GM12878 (cell line): ENCODE results near the gene TNS4. TPM values are rescaled to one million over a fixed set of nuclear protein-coding genes. Genes with fewer than 3 reads are reported as not detected.

ENCODE experiments used
- ATAC-seq: fragments of 200-7000 bp; cut with Tn5 transposase; 3 replicates; pipeline ENCODE4 v1.9.1; 2020; ENCODE audit warnings: mild to moderate bottlenecking, moderate library complexity
- BruUV-seq: library from RNA; stranded (reverse); fragments of 400-500 nt; replicated peaks from 2 replicates; lab custom pipeline; 2021; lab: Mats Ljungman, UMichigan
- CTCF ChIA-PET: fragments of 300-600 bp; sonication (Branson Sonifier 250); formaldehyde crosslinking; extraction: SDS; loops from one replicate; lab custom pipeline; 2021; ENCODE audit warnings: inconsistent platforms; lab: Yijun Ruan, JAX
- POLR2A ChIA-PET: fragments of 350-600 bp; formaldehyde crosslinking; extraction: SDS; loops from one replicate; lab custom pipeline; 2021; ENCODE audit warnings: inconsistent platforms; lab: Charles Lee
- RAD21 ChIA-PET: fragments of 300-600 bp; sonication (Branson Sonifier 250); formaldehyde crosslinking; loops from one replicate; lab custom pipeline; 2023; ENCODE audit warnings: antibody characterized with exemption; ENCODE audit not compliant: unreplicated experiment; lab: Charles Lee
- SMC1A ChIA-PET: fragments of 300-600 bp; sonication (Branson Sonifier 250); formaldehyde crosslinking; loops from one replicate; lab custom pipeline; 2023; ENCODE audit not compliant: unreplicated experiment, uncharacterized antibody; lab: Charles Lee
- DNase-seq: peaks from one replicate; pipeline ENCODE4 v3.0.0-alpha.2; 2011; ENCODE audit warnings: low read depth, low spot score
- FAIRE-seq: peaks from 3 replicates; lab custom pipeline; 2011; peaks lifted over from hg19 to GRCh38; lab: Jason Lieb, UNC
- H2AFZ ChIP-seq: 2 replicates; pipeline ENCODE4 v1.6.0; 2011; ENCODE audit warnings: low read depth, low read length, control low read depth; ENCODE audit not compliant: control insufficient read depth
- H3K27ac ChIP-seq: 2 replicates; pipeline ENCODE4 v1.5.1; 2011; ENCODE audit warnings: control low read depth; ENCODE audit not compliant: control insufficient read depth, insufficient read depth
- H3K27me3 ChIP-seq, 2 experiments: replicated peaks in 1 of 2; 2 replicates each; pipeline versions ENCODE4 v1.6.0 to v1.6.1; 2011; ENCODE audit warnings: low read length in 1 of 2; ENCODE audit not compliant: control insufficient read depth in 2 of 2, insufficient read depth in 2 of 2
- H3K36me3 ChIP-seq, 2 experiments: 2 replicates each; pipeline ENCODE4 v1.5.1; 2011; ENCODE audit warnings: low read length in 1 of 2; ENCODE audit not compliant: control insufficient read depth in 2 of 2, insufficient read depth in 2 of 2
- H3K4me1 ChIP-seq: 2 replicates; pipeline ENCODE4 v1.6.1; 2011; ENCODE audit warnings: mild to moderate bottlenecking, low read length, moderate library complexity, mixed read lengths; ENCODE audit not compliant: control insufficient read depth, insufficient read depth
- H3K4me2 ChIP-seq: 2 replicates; pipeline ENCODE4 v1.6.0; 2011; ENCODE audit warnings: control low read depth; ENCODE audit not compliant: control insufficient read depth, insufficient read depth
- H3K4me3 ChIP-seq: fragments of 200-600 bp; sonication (generic); 2 replicates; pipeline ENCODE4 v1.5.1; 2016
- H3K79me2 ChIP-seq: 2 replicates; pipeline ENCODE4 v1.6.0; 2011; ENCODE audit warnings: low read length; ENCODE audit not compliant: control insufficient read depth, insufficient read depth
- H3K9ac ChIP-seq: 2 replicates; pipeline ENCODE4 v1.8.0; 2011; ENCODE audit warnings: low read length, control low read depth, mixed read lengths; ENCODE audit not compliant: control insufficient read depth, insufficient read depth
- H3K9me3 ChIP-seq: replicated peaks from 3 replicates; pipeline ENCODE4 v1.5.1; 2011; ENCODE audit warnings: mild to moderate bottlenecking, low read length; ENCODE audit not compliant: control insufficient read depth, insufficient read depth
- H4K20me1 ChIP-seq: 2 replicates; pipeline ENCODE4 v1.6.0; 2011; ENCODE audit not compliant: control insufficient read depth, insufficient read depth
- ATF7 ChIP-seq: fragments of 450-650 bp; IDR thresholded peaks from 2 replicates; pipeline ENCODE4 v1.6.1; 2016; ENCODE audit warnings: low read depth, mild to moderate bottlenecking
- CEBPB ChIP-seq, 2 experiments: fragments of 150-350 bp in 1 of 2; IDR thresholded peaks; 2 replicates each; pipeline ENCODE4 v1.6.1; 2012 to 2014; ENCODE audit warnings: low read depth in 2 of 2, low read length in 2 of 2, borderline replicate concordance in 1 of 2, inconsistent platforms in 1 of 2
- E2F8 ChIP-seq: fragments of 450-650 bp; IDR thresholded peaks from 2 replicates; pipeline ENCODE4 v1.6.1; 2018; ENCODE audit warnings: mild to moderate bottlenecking, low read depth, moderate library complexity; ENCODE audit not compliant: partially characterized antibody
- E4F1 ChIP-seq: fragments of 450-650 bp; IDR thresholded peaks from 2 replicates; pipeline ENCODE4 v1.6.1; 2018; ENCODE audit warnings: borderline replicate concordance, mild to moderate bottlenecking; ENCODE audit not compliant: partially characterized antibody
- EGR1 ChIP-seq, 2 experiments: IDR thresholded peaks; 1 replicate in 1 of 2; 2 replicates in 1 of 2; pipeline ENCODE4 v1.6.1; 2011 to 2012; ENCODE audit warnings: low read depth in 2 of 2, low read length in 2 of 2, borderline replicate concordance in 1 of 2, mild to moderate bottlenecking in 1 of 2, moderate library complexity in 1 of 2
- EZH2 ChIP-seq: IDR thresholded peaks from 2 replicates; pipeline ENCODE4 v1.6.1; 2012; ENCODE audit warnings: low read depth, mild to moderate bottlenecking, control low read depth, inconsistent platforms, low read length, borderline replicate concordance; ENCODE audit not compliant: control insufficient read depth
- GABPA ChIP-seq: IDR thresholded peaks from 2 replicates; pipeline ENCODE4 v1.6.1; 2014; ENCODE audit warnings: antibody characterized with exemption, low read depth, mild to moderate bottlenecking, inconsistent platforms
- JUND ChIP-seq: IDR thresholded peaks from 2 replicates; pipeline ENCODE4 v1.6.1; 2012; ENCODE audit warnings: low read depth, mild to moderate bottlenecking, low read length, improper control_type of control experiment, moderate library complexity
- MAX ChIP-seq: IDR thresholded peaks from 2 replicates; pipeline ENCODE4 v1.6.1; 2012; ENCODE audit warnings: low read depth, low read length, improper control_type of control experiment
- MTA2 ChIP-seq: fragments of 450-650 bp; IDR thresholded peaks from 2 replicates; pipeline ENCODE4 v1.6.1; 2016; ENCODE audit warnings: low read depth, mild to moderate bottlenecking, moderate library complexity
- MXI1 ChIP-seq: fragments of 150-350 bp; IDR thresholded peaks from 2 replicates; pipeline ENCODE4 v1.6.1; 2011; ENCODE audit warnings: low read depth, mild to moderate bottlenecking, inconsistent platforms, low read length, improper control_type of control experiment
- MYC ChIP-seq: IDR thresholded peaks from 2 replicates; pipeline ENCODE4 v1.6.1; 2011; ENCODE audit warnings: mild to moderate bottlenecking, low read length, moderate library complexity, inconsistent platforms; ENCODE audit not compliant: insufficient read depth, insufficient replicate concordance, insufficient read length, severe bottlenecking
- NBN ChIP-seq: fragments of 450-650 bp; IDR thresholded peaks from 2 replicates; pipeline ENCODE4 v1.6.1; 2016
- SREBF2 ChIP-seq: IDR thresholded peaks from 2 replicates; pipeline ENCODE4 v1.6.1; 2012; ENCODE audit warnings: mild to moderate bottlenecking, low read length
- SUPT20H ChIP-seq: IDR thresholded peaks from 2 replicates; pipeline ENCODE4 v1.6.1; 2011; ENCODE audit warnings: low read depth, mild to moderate bottlenecking, low read length, moderate library complexity, borderline replicate concordance; ENCODE audit not compliant: control insufficient read depth
- TCF3 ChIP-seq: IDR thresholded peaks from 2 replicates; pipeline ENCODE4 v1.6.1; 2012; ENCODE audit warnings: low read depth, mild to moderate bottlenecking, low read length, borderline replicate concordance; ENCODE audit not compliant: insufficient read depth
- USF2 ChIP-seq: IDR thresholded peaks from 2 replicates; pipeline ENCODE4 v1.6.1; 2011; ENCODE audit warnings: low read depth, low read length, improper control_type of control experiment, borderline replicate concordance
- ZNF217 ChIP-seq: fragments of 450-650 bp; IDR thresholded peaks from 2 replicates; pipeline ENCODE4 v1.6.1; 2017; ENCODE audit warnings: antibody characterized with exemption, mild to moderate bottlenecking
- WGBS: methylation state at CpG from one replicate; pipeline ENCODE4 v1.1.6; 2016; ENCODE audit warnings: low lambda C conversion rate; ENCODE audit not compliant: insufficient replicate concordance, insufficient coverage; ENCODE audit errors: missing lambda C conversion rate; 5-methylcytosine and 5-hydroxymethylcytosine counted together
- in situ Hi-C: fragments of 300-500 bp; cut with MboI; formaldehyde crosslinking; loops from 9 replicates; pipeline ENCODE4 v1.14.3; 2018; ENCODE audit warnings: mixed read lengths
- intact Hi-C: fragments of 100-400 bp; cut with micrococcal nuclease; formaldehyde crosslinking; loops from one replicate; pipeline ENCODE4 v1.14.2; 2022; ENCODE audit not compliant: unreplicated experiment
- polyA plus RNA-seq, 11 experiments: library from polyadenylated mRNA; depleted of rRNA in 4 of 11; unstranded in 6 of 11; stranded (reverse) in 5 of 11; fragments of >200 nt; fragmentation: Nextera tagmentation in 4 of 11; fragmentation: Illumina TruSeq in 1 of 11; extraction: Ambion mirVana in 4 of 11; extraction: Trizol in 1 of 11; gene quantifications; 1 replicate in 1 of 11; 2 replicates in 10 of 11; pipeline versions ENCODE4 v1.2.1 to v1.2.3, GENCODE V29; 2011 to 2016; ENCODE audit warnings: inconsistent platforms in 2 of 11, missing spikeins in 2 of 11, low read depth in 1 of 11
- total RNA-seq, 4 experiments: library from RNA; depleted of rRNA in 3 of 4; stranded (reverse); fragments of >200 nt in 3 of 4; fragmentation: Illumina TruSeq in 1 of 4; extraction: Trizol in 1 of 4; gene quantifications; 2 replicates each; pipeline versions ENCODE4 v1.2.1 to v1.2.3, GENCODE V29; 2013 to 2021

The TNS4 gene
- total and polyA plus RNA-seq, 10 of the 15 experiments (the other 5 are each of a cell fraction or from before 2014, with no cell fraction given): 0.10 to 0.90 (median 0.68) TPM; not detected in 2

- H3K27me3 ChIP-seq: peaks cover 0 to 9% of the 10 kb centered on the region in 2 experiments; a peak in 2 of 4 replicates
- no peaks in the 10 kb centered on the region for H4K20me1 ChIP-seq
- 34% methylated on average over 11 of the region's 11 CpGs for WGBS
- DNase-seq (no peak), ATAC-seq (no peak), FAIRE-seq (no peak)
- H3K4me2 ChIP-seq: no peak overlapping the region
- H3K79me2 ChIP-seq: no peaks in the 10 kb centered on the region
- H3K36me3 ChIP-seq: no peaks in the 10 kb centered on the region
- H3K9me3 ChIP-seq: no peaks in the 10 kb centered on the region
- ChIA-PET CTCF (interaction anchor here (0.9 to 1.0 kb wide), 2 partner anchors 32 to 33 kb away, joined by 3 read pairs; no protein-coding TSS in a partner anchor), RAD21 (interaction anchor here (1.1 kb wide), 1 partner anchor 33 kb away, joined by 3 read pairs; no protein-coding TSS in a partner anchor), POLR2A (no interaction called here), SMC1A (no interaction called here)
- intact Hi-C loops (no loop called here), in situ Hi-C loops (no loop called here)
- no peak overlapping the region for H2AFZ ChIP-seq
- no peak overlapping the region for H3K27ac ChIP-seq
- H3K4me3 ChIP-seq: no peak overlapping the region
- H3K9ac ChIP-seq: no peak overlapping the region
- BruUV-seq: no TSS peak
- no peaks in the 10 kb centered on the region for H3K4me1 ChIP-seq
- no peak for TF ChIP-seq MTA2
- no peak for TF ChIP-seq ZNF217
- no peak for TF ChIP-seq E2F8
- no peak for TF ChIP-seq JUND
- TF ChIP-seq ATF7: no peak
- TF ChIP-seq TCF3: no peak
- no peak for TF ChIP-seq NBN
- TF ChIP-seq SREBF2: no peak
- TF ChIP-seq MYC: no peak
- TF ChIP-seq E4F1: no peak
- TF ChIP-seq EZH2: no peak
- no peak for TF ChIP-seq SUPT20H
- no peak for TF ChIP-seq GABPA
- TF ChIP-seq MAX: no peak
- no peak for TF ChIP-seq CEBPB (IDR thresholded peaks at IDR 0.05; ENCODE audit: borderline replicate concordance in 1 of 2, low read depth in 2 of 2, low read length in 2 of 2)
- TF ChIP-seq EGR1 (IDR thresholded peaks at IDR 0.05; ENCODE audit: borderline replicate concordance in 1 of 2, low read depth in 2 of 2, low read length in 2 of 2): no peak
- TF ChIP-seq MXI1: no peak
- no peak for TF ChIP-seq USF2
These were observed 1.2 kb downstream of the TNS4 start for GRCh38 chr17:40500190-40500589.
